ENCODE measurements around the gene MED12L.
"Not testable (repeated sequence)": the region's sequence is repeated elsewhere in the genome, so short reads cannot be mapped to it uniquely, and the experiment has no call there.

MED12L gene

DNA sequence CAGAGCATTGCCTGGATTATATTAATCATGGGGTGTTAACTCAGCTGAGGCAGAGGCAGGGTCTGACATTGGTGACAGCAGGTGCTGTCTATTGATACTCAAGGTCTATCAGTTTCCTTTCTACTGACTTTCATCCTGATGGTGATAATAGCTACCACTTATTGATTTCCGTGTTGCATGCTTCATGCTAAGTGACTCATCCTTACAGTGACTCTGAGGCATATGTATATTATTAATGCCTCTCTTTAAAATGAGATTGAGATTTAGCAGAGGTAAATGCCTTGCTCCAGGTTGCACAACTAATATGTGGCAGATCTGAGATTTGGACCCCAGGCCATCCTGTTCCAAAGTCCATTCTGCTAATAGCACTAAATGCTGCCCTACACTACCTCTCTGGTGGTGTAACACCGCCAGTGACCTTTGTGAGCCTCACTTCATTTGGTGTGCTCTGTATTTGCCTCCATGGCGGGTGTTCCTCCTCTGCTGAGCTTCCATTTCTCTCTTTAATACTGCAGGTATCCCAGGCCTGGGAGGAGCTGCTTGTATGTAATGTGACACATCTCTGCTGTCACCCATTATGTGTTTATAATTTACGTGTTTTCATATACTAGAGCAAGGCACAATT is 67.1 kb downstream of the MED12L start:
- in situ Hi-C loops (cut with HindIII; ENCODE audit: low pct_unique_long_range_greater_than_20kb, low sequenced_read_pairs) = no loop called here
- no peak for TF ChIP-seq JUND (IDR thresholded peaks at IDR 0.05; ENCODE audit: low read depth)
- no peak for DNase-seq (ENCODE audit: low read depth in 1 of 2, low spot score in 1 of 2)

DNA sequence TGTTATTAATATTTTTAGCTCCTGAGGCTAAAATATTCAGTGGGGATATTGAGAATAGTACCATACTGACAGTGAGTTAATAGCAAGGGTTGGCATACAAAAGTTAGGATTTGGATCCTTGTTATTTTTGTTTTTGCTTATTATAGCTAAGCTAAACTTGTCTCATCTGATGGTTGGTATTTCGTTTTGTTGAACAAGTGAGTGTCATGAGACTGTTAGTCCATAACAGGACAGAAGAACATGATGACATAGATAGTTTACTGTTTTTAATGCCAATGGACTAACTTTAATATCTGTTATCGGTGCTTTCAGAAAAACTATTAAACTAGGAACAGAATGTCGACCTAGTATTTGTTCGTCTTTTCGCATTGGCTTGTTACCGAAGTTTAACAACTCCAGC is 69.1 kb downstream of the MED12L start:
- no peak for TF ChIP-seq JUND (IDR thresholded peaks at IDR 0.05; ENCODE audit: low read depth)
- DNase-seq (ENCODE audit: low read depth in 1 of 2, low spot score in 1 of 2) = no peak
- in situ Hi-C loops (cut with HindIII; ENCODE audit: low pct_unique_long_range_greater_than_20kb, low sequenced_read_pairs) = no loop called here

DNA sequence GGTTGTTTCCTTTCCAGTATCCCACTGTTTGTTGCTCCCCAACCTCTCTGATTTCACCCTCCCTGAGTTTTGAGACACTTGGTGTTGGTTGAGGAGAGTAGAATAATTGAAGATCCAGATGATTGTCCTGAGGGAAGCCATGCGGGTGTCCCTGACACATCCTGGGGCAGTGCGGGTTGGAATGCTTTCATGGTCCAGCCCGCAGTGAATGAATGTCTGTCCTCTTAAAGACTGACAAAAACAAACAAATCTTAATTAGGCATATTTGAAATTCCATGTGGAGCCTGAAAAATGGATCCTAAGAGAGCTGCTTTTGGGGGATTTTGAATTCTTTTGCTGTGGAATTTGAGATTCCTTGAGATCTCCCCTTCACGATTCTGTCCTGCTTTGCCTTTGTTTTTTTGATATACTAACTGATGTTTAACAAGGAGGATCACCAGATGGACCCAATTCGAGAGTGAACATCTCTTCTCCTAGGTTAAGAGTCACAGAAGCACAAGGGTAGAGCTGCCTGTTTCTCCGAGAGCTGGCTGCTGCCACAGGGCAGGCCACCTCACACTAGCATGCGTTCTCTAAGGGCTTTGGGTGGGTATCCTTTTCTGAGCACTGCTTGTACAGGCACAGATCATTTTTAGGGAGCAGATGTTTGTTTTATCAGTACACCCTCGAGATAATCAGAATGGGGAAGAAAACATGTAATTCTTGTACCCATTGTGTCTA is 70.1 kb downstream of the MED12L start:
- in situ Hi-C loops (cut with HindIII; ENCODE audit: low pct_unique_long_range_greater_than_20kb, low sequenced_read_pairs) = no loop called here
- no peak for TF ChIP-seq JUND (IDR thresholded peaks at IDR 0.05; ENCODE audit: low read depth)
- no peak for DNase-seq (ENCODE audit: low read depth in 1 of 2, low spot score in 1 of 2)

DNA sequence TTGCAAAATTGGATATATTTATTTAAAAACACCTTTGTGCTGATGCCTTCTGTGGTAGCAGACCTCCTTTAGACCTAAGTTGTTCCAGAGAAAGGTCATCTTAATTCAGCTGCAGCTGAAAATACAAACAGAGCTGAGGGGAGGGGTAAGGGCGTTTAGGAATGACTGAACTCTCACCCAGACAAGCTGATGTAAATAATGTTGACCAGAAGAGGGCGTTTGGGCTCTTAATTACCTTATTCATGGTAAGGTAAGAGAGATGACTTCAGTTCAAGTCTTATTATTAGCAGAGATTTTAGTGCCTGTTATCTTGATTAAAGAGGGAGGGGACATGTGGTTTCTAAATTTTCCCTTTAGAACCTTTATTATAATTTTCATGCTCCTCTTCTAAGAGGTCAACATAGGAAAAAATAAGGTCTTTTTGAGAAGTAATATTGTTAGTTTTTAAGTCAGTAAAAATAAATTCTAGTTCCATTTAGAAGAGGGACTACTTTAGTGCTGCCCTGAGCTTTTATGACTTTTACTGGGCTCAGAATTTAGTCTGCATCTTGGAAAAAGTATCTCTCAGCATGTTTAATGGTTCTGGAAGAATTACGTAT is 71.3 kb downstream of the MED12L start:
- in situ Hi-C loops (cut with HindIII; ENCODE audit: low pct_unique_long_range_greater_than_20kb, low sequenced_read_pairs) = no loop called here
- TF ChIP-seq JUND (IDR thresholded peaks at IDR 0.05; ENCODE audit: low read depth) = no peak
- peak; percentile 46 to 85 for DNase-seq (ENCODE audit: low read depth in 1 of 2, low spot score in 1 of 2)

DNA sequence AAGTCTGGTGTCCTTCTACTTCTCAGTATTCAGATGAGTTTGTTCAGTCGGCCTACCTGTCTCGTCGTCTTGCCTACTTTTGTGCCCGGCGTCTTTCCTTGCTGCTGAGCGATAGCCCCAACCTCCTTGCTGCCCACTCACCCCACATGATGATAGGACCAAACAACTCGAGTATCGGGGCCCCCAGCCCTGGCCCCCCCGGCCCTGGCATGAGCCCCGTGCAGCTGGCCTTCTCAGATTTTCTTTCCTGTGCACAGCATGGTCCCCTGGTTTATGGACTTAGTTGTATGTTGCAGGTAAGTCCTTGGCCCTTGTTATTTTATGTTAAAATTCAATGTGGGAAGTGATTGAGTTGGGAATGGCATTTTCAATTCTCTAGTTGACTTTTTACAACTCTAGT is 74.3 kb downstream of the MED12L start:
- no peak for TF ChIP-seq JUND (IDR thresholded peaks at IDR 0.05; ENCODE audit: low read depth)
- DNase-seq (ENCODE audit: low read depth in 1 of 2, low spot score in 1 of 2) = no peak
- in situ Hi-C loops (cut with HindIII; ENCODE audit: low pct_unique_long_range_greater_than_20kb, low sequenced_read_pairs) = no loop called here

DNA sequence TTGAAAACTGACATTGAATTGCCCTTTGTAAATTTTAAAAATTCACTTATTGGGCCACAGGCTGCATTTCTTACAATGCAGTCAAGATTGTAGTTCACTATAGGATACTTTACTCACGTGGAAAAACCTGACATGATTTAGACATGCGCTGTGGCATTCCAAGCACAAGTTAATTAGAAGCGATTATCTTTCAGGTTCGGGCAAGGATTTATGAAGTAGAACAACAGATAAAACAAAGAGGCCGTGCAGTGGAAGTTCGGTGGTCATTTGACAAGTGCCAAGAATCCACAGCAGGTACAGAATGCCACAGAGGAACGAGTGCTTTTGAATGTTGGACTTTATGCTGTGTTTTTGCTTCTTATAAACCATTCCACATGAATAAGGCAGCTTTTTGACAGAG is 79.8 kb downstream of the MED12L start:
- DNase-seq (ENCODE audit: low read depth in 1 of 2, low spot score in 1 of 2) = no peak
- in situ Hi-C loops (cut with HindIII; ENCODE audit: low pct_unique_long_range_greater_than_20kb, low sequenced_read_pairs) = no loop called here
- TF ChIP-seq JUND (IDR thresholded peaks at IDR 0.05; ENCODE audit: low read depth) = no peak

DNA sequence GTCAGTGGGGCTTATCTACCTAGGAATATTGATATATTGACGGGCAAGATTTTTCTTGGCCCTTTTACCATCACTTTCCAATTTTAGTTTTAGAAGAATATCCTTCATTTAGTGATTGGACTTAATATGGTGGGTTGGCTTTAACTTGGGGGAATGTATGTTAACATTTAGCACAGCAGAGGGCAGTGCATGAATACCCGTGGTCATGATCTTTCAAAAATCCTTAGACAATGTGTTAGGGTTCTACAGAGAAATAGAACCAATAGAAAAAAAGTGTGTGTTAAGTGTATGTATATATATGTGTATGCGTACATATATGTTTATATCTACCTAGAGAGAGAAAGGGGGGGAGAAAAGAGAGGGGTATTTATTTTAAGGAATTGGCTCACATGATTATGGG is 80.7 kb downstream of the MED12L start:
- no peak for DNase-seq (ENCODE audit: low read depth in 1 of 2, low spot score in 1 of 2)
- in situ Hi-C loops (cut with HindIII; ENCODE audit: low pct_unique_long_range_greater_than_20kb, low sequenced_read_pairs) = no loop called here

DNA sequence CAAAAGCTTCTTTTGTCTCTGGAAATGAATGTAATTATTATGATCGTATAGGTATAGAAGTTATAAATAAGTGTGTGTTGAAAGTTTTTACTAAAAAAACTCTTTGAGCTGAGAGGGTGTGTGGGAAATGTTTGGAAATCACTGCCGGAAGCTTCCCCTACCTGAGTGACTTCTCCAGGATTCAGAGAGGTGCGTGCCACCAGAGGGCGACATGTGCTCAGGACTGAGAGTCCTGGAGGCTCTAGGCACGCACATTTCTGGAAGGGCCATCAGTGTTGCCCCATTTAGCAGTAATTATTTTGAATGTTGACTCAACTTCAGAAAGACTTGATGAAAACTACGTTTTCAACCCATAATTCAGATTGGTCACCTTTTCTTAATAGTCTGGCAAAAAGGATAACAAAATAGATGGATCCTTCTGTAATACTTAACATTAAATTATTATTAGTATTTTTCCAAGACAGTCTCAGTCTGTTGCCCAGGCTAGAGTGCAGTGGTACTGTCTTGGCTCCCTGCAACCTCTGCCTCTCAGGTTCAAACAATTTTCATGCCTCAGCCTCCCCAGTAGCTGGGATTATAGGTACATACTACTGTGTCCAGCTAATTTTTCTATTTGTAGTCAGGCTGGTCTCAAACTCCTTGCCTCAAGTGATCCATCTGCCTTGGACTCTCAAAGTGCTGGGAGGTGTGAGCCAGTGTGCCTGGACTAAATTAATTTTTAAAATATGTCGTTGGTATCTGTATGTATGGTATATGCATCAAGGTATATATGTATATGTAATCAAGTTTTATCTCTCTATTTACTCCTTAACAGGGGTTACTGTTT is 83.0 kb downstream of the MED12L start:
- TF ChIP-seq JUND (IDR thresholded peaks at IDR 0.05; ENCODE audit: low read depth) = no peak
- DNase-seq (ENCODE audit: low read depth in 1 of 2, low spot score in 1 of 2) = peak; percentile 73 to 83
- in situ Hi-C loops (cut with HindIII; ENCODE audit: low pct_unique_long_range_greater_than_20kb, low sequenced_read_pairs) = no loop called here

More for the DNA sequence above, 80.7 kb downstream of the MED12L start:
- TF ChIP-seq JUND (IDR thresholded peaks at IDR 0.05; ENCODE audit: low read depth) = no peak

DNA sequence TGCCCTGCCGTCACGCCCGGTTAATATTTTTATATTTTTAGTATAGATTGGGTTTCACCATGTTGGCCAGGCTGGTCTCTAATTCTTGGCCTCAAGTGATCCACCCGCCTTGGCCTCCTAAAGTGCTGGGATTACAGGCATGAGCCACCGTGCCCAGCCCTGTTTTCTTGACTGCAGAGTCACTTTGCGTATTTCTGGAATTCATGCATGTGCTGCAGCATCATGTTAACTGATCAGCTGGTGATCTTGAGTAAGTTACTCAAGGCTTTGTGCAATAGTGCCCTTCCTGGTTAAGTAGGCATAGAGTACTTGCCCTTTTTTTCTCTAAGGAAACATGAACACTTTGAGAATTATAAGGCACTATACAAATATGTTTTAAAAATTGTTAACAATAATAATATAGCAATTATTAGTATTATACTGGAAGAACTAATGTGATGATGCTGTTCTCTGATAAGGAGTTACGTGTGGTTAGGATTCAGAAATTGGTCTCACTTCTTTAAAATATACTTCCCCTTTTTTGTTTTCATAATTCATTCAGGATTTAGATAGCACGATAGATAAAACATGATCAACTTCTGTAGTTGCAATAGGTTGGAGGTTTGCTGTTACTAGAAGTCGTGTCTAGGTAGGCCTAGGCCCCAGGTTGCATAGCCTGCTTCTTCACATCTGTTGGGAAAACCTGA is 83.9 kb downstream of the MED12L start:
- DNase-seq (ENCODE audit: low read depth in 1 of 2, low spot score in 1 of 2) = no peak
- TF ChIP-seq JUND (IDR thresholded peaks at IDR 0.05; ENCODE audit: low read depth) = no peak
- in situ Hi-C loops (cut with HindIII; ENCODE audit: low pct_unique_long_range_greater_than_20kb, low sequenced_read_pairs) = no loop called here

DNA sequence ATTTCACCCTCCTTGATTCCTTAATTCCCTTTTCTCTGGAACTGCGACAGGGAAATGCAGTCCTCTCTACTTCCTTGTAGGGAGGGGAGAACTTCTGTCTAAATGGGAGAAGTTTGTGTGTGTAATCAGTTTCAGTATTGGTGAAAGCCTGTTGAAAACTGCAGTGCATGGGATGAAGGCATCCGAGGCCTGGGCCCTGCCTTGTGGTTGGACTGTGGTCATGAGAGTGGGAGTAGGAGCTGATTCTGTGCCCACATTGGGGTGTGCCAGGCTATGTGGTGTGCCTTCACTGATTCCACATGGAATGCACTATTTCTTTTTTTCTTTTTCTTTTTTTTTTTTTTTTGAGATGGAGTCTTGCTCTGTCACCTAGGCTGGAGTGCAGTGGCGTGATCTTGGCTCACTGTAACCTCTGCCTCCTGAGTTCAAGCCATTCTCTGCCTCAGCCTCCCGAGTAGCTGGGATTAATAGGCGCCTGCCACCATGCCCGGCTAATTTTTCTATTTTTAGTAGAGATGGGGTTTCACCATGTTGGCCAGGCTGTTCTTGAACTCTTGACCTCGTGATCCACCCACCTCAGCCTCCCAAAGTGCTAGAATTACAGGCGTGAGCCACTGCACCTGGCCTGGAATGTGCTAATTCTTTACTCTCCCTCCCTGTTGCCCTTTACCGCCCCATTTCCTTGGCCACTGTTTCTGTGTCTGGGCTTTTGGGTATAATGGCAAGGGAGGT is 84.7 kb downstream of the MED12L start:
- in situ Hi-C loops (cut with HindIII; ENCODE audit: low pct_unique_long_range_greater_than_20kb, low sequenced_read_pairs); DNase-seq (ENCODE audit: low read depth in 1 of 2, low spot score in 1 of 2): not testable (repeated sequence)

DNA sequence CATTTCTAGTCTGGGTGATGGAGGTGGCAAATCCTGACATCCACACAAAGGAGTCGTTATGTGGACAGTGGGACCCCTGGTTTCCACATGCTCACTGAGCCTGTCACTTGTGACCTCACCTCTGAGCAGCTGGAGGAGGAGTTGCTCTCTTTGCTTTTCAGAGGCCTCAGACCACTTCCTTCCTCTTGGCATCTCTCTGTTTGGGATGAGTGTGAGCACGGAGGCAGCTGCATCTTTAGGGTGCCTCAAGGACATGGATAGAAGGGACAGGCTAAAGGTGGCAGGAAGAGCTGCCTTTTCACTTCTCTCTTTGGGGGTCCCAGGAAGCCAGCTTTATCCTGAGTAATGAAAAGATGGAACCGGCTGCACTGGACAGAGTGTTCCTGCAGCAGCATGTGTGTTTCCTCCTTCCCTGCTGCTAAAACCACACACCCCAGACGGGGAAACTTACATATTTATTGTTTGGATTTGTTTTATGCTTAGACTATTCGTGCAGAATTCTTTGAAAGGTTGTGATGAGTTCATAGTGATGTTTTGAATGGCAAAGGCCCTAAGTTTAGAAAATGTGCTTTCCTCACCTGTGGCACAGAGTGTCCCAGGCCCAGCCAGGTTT is 85.8 kb downstream of the MED12L start:
- in situ Hi-C loops (cut with HindIII; ENCODE audit: low pct_unique_long_range_greater_than_20kb, low sequenced_read_pairs) = no loop called here

More for the DNA sequence above, 85.8 kb downstream of the MED12L start:
- TF ChIP-seq JUND (IDR thresholded peaks at IDR 0.05; ENCODE audit: low read depth) = no peak
- no peak for DNase-seq (ENCODE audit: low read depth in 1 of 2, low spot score in 1 of 2)
